Stimulated activated CD8-positive, alpha-beta memory T cell treated with anti-CD3 and anti-CD28 coated beads, Interleukin-4, amount 100 ng/mL, for 4 hours (primary cell): ENCODE results near the gene TIAL1.
A peak's percentile ranks its signal among the peaks of the same experiment; 100 is the strongest.
"Not testable (repeated sequence)": the region's sequence is repeated elsewhere in the genome, so short reads cannot be mapped to it uniquely, and the experiment has no call there.

Experiments used
- DNase-seq, 2 donors: peaks; one replicate each; pipeline ENCODE4 v3.0.0-alpha.2; 2020; ENCODE audit warnings: low read depth in 2 of 2, low spot score in 1 of 2

Gene TIAL1

GRCh38 chr10:119614686-119615085 is 17.9 kb upstream of the TIAL1 start:
- no peak for DNase-seq

- DNase-seq = no peak
Measured at GRCh38 chr10:119613741-119614140, 17.0 kb upstream of the TIAL1 start.

- no peak for DNase-seq
Measured at GRCh38 chr10:119611433-119611832, 14.7 kb upstream of the TIAL1 start.

DNA sequence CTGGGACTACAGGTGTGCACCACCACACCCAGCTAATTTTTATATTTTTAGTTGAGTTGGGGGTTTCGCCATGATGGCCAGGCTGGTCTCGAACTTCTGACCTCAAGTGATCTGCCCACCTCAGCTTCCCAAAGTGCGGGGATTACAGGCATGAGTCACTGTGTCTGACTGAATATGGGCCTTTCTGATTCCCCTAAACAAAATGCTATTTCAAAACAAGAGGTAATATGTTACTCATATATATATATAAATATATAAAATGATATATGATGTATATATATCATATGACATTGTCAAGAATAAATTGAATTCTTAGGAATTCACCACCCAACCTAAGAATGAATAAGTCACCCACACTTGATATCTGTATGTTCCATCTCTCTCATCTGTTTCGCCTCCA is 12.8 kb upstream of the TIAL1 start:
- DNase-seq = no peak

DNA sequence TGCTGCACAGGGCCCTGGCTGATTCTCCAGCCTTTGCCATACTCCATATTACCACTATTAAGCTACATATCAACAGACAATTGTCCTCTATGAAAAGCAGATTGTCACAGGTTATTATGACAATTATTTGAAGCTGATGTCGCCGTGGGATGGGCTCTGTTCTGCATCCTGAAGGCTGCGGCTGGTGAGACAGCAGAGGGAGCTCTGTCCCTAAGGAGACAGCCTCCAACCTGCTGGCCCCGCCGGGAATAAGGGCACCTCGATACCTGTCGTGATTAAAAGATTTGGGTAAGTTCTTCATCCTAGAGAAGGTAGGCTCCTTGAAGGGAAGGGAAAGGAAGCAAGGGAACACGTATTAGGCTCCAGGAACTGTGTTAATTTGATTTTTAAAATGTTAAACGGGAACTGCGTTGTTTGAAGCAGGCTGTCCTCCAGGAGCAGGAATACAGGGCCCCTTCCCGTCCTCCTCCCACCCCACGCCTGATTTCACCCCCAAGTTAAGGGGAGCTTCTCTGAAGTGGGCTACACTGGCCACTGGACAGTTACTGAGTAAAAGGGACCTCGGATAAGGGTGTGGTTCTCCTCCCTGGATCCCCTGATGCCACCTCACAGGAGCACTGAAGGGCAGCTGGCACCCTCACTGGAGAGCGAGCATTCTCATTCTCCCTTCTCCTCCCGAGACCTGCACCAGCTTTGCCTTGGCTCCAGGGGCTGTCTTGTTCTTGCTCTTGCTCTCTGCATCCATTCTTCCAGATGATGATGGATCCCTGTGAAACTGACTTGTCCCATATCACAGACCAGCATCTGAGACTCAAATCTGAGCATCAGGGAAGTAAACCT is 11.8 kb upstream of the TIAL1 start:
- DNase-seq = no peak

DNA sequence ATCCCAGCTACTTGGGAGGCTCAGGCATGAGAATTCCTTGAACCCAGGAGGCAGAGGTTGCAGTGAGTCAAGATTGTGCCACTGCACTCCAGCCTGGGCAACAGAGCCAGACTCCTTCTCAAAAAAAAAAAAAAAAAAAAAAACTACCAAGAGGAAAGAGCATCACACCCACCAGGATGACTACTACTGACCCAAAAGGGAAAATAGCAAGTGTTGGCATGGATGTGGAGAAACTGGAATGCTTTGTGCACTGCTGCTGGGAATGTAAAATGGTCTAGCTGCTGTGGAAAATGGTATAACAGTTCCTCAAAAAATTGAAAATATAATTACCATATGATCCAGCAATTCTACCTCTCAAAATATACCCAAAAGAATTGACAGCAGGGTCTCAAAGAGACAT is 7.7 kb upstream of the TIAL1 start:
- no peak for DNase-seq

- no peak for DNase-seq
Measured at GRCh38 chr10:119602241-119603095, 5.7 kb upstream of the TIAL1 start.

GRCh38 chr10:119598397-119598796 is 1.6 kb upstream of the TIAL1 start:
- DNase-seq = no peak

GRCh38 chr10:119597405-119598186 is 832 bp upstream of the TIAL1 start:
- DNase-seq = no peak

DNA sequence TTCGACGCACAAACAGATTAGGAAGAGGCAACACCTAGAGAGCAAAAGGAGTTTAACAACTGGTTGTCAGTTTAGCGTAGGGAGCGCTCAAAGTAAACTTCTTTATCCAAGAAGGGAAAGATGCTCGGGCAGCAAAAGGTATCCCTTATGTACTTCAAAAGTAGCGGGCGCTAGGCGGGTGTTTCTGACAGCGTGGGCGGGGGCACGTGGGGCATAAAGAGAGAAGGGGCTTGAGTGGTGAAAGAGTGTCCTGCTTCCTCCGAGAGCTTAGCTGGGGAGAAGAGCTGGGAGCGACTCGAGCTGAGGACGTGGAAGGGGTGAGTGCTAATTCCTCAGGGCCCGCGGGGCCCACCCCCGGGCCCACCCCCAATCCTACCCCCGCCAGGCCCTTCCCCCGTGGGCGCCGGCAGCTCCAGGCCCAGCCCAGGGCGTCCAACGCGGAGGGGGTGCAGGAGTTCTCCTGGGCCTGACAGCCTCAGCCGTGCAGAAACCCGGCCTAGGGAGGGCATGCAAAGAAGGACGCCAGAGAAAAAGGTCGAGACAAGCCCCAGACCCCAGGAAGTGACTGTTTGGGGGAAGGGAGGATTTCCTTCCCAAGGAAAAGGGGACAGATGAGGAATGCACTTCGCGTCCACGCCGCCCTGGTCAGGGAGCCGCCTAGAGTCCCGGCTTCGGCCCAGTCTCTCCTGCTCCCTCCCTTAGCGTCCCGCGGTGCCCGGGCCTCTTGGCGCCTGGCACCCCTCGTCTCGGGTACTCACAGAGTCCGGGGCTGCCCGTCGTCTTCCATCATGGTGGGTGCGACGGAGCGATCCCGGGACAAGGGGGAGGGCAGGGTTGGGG is 868 bp downstream of the TIAL1 start:
- peak; percentile 44 to 55 for DNase-seq

DNA sequence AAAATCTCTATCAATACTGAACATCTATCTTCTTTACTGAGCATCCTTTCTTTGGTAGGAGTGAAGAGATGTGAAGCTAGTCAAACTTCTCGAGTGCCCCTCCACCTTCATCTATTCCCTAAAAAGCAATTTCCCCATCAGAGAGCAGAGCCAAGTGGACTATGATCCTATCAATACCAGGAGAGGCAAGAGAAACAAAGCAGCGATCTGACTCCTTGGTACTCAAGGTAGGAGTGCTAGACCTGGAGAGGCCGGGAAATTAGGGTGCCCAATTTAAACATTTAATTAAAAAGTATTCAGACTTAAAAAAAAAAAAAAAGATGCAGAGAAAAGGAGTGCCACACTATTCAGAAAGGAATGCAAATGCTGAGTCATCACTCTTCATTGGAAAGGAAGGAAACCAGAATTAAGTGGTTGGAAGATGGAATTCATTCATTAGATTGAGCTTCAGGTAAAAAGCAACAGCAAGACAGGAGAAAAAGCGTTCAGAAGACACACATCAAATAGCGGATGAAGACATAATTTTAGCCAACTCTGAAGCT is 1.6 kb downstream of the TIAL1 start:
- DNase-seq = no peak

DNA sequence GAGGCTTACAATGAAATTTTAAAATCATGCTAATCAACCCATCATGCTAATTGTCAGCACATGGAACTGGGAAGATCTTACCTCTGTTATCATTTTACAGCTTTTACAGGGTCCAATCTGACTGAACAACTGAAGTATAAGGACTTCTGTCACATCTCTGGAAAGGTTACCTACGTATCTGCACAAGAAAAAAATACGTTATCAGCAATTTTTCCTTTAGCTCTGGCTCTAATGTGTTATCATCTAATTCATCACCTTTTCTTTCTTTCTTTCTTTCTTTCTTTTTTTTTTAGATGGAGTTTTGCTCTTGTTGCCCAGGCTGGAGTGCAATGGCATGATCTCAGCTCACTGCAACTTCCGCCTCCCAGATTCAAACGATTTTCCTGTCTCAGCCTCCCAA is 8.7 kb downstream of the TIAL1 start:
- no peak for DNase-seq

GRCh38 chr10:119578355-119578754 is 18.4 kb downstream of the TIAL1 start:
- no peak for DNase-seq

- DNase-seq = no peak
Measured at GRCh38 chr10:119575991-119576390, 20.8 kb downstream of the TIAL1 start.

DNA sequence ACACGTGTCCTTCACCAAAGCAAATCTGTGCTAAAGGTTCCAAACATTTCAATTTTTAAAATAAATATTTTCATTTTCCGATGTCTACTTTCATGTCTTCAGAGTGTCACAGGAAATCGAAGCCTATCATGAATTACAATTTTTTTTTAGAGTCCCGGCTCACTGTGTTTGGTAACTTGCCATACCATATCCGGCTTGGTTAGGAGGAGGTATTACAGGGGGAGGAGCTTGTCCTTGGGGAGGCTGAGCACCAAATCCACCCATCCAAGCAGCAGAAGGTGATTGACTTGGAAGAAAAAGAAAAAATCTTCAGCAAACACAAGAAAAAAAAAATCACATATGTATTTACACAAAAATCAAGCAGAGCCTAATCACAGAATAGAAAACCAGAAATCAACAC is 21.3 kb downstream of the TIAL1 start:
- no peak for DNase-seq

DNA sequence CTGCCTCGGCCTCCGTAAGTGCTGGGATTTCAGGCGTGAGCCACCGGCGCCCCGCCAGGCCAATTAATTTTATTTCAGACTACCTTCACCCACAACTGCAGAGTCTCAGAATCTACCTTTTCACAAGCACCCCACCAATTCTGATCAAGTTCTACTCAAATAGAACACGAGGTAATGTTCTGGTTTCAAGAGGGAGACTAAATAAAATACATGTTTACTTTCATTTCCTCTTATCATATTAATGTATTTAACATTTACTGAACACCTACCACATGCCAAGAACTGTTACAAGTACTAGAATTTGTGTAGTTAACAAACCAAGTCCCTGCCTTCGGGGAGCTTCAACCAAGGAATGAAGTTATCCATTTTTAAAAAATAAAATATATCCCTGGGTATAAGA is 28.8 kb downstream of the TIAL1 start:
- no peak for DNase-seq

GRCh38 chr10:119562097-119562496 is 34.7 kb downstream of the TIAL1 start:
- DNase-seq = no peak

DNA sequence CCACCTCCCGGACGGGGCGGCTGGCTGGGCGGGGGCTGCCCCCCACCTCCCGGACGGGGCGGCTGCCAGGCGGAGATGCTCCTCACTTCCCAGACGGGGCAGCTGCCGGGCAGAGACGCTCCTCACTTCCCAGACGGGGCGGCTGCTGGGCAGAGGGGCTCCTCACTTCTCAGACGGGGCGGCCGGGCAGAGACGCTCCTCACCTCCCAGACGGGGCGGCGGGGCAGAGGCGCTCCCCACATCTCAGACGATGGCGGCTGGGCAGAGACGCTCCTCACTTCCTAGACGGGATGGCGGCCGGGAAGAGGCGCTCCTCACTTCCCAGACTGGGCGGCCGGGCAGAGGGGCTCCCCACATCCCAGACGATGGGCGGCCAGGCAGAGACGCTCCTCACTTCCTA is 37.3 kb downstream of the TIAL1 start:
- DNase-seq = not testable (repeated sequence)

GRCh38 chr10:119556081-119556480 is 40.7 kb downstream of the TIAL1 start:
- DNase-seq = not testable (repeated sequence)

DNA sequence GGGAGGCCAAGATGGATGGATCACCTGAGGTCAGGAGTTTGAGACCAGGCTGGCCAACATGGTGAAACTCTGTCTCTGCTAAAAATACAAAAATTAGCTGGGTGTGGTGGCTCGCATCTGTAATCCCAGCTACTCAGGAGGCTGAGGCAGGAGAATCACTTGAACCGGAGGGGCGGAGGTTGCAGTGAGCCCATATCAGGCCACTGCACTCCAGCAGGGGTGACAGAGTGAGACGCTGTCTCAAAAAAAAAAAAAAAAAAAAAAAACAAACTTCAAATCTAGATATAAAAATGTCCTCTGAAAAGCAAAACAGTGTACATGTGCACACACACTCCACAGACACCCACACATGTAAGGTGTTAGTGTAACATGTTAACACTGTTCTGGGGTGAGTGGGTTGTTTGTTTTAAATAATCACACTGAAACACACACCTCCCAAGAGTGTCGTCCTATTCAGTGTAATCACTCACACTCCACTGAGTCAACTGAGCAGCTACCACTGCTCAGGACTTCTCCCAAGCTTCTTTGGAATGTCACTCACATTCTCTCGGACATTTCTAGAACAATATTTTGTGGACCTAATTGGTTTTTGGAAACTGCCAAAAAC is 41.5 kb downstream of the TIAL1 start:
- no peak for DNase-seq
